Measurements from ENCODE around the gene ADAP1. TPM values are rescaled to one million over a fixed set of nuclear protein-coding genes. Genes with fewer than 3 reads are reported as not detected.

Gene ADAP1
- total and polyA plus RNA-seq, 2 of the 13 experiments (the other 11 are each of a cell fraction or from before 2014, with no cell fraction given) = 10.5 to 24.6 TPM

- TF ChIP-seq NPAS2 (CRISPR knock-in tag; IDR thresholded peaks at IDR 0.05; ENCODE audit: borderline replicate concordance) = no peak
- peak; percentile 41; the same call in 1 of the 2 replicates for TF ChIP-seq RARA (CRISPR knock-in tag; IDR thresholded peaks at IDR 0.05)
- peak; percentile 70 for TF ChIP-seq ZFY (CRISPR knock-in tag; IDR thresholded peaks at IDR 0.05)
- peak; percentile 59; the same call in 1 of the 2 replicates for TF ChIP-seq ETV5 (CRISPR knock-in tag; IDR thresholded peaks at IDR 0.05; ENCODE audit: borderline replicate concordance)
- no peak; the same call in 1 of the 2 replicates for TF ChIP-seq FOXJ3 (CRISPR knock-in tag; IDR thresholded peaks at IDR 0.05; ENCODE audit: borderline replicate concordance)
- TF ChIP-seq TCF12 (IDR thresholded peaks at IDR 0.05) = no peak
- no peak for TF ChIP-seq TCF12 (CRISPR knock-in tag; IDR thresholded peaks at IDR 0.05)
- TF ChIP-seq RERE (CRISPR knock-in tag; IDR thresholded peaks at IDR 0.05; ENCODE audit: low read depth) = no peak
- TF ChIP-seq CCDC6 (CRISPR knock-in tag; IDR thresholded peaks at IDR 0.05) = peak; percentile 91
- 0 out of 2 replicates have a peak, but pooled peaks have one; percentile 56 for TF ChIP-seq ZNF672 (CRISPR knock-in tag; IDR thresholded peaks at IDR 0.05)
- no peak for TF ChIP-seq PRPF4 (IDR thresholded peaks at IDR 0.05; ENCODE audit: low read depth, low read length, poor library complexity, severe bottlenecking)
- no peak for TF ChIP-seq ZNF484 (CRISPR knock-in tag; IDR thresholded peaks at IDR 0.05; ENCODE audit: borderline replicate concordance, low read depth)
- no peak for TF ChIP-seq GATA4 (IDR thresholded peaks at IDR 0.05; ENCODE audit: borderline replicate concordance, low read depth)
- no peak for TF ChIP-seq DDIT3 (CRISPR knock-in tag; IDR thresholded peaks at IDR 0.05)
- TF ChIP-seq CENPT (CRISPR knock-in tag; IDR thresholded peaks at IDR 0.05; ENCODE audit: low read depth) = peak; percentile 85; the same call in 1 of the 2 replicates
- no peak for TF ChIP-seq ZNF430 (CRISPR knock-in tag; IDR thresholded peaks at IDR 0.05)
- TF ChIP-seq MAF1 (CRISPR knock-in tag; IDR thresholded peaks at IDR 0.05; ENCODE audit: borderline replicate concordance) = no peak
- peak; percentile 85 for TF ChIP-seq SKI (IDR thresholded peaks at IDR 0.05; ENCODE audit: partially characterized antibody)
- TF ChIP-seq NRL (CRISPR knock-in tag; IDR thresholded peaks at IDR 0.05; ENCODE audit: borderline replicate concordance) = peak; percentile 36; the same call in 1 of the 2 replicates
- TF ChIP-seq KMT2A (CRISPR knock-in tag; IDR thresholded peaks at IDR 0.05) = peak; percentile 88
- peak; percentile 61 for TF ChIP-seq ZNF777 (CRISPR knock-in tag; IDR thresholded peaks at IDR 0.05)
- TF ChIP-seq SALL2 (CRISPR knock-in tag; IDR thresholded peaks at IDR 0.05) = peak; percentile 80
- no peak for TF ChIP-seq MBNL3 (CRISPR knock-in tag; conservative IDR thresholded peaks at IDR 0.05)
- TF ChIP-seq ZIK1 (CRISPR knock-in tag; IDR thresholded peaks at IDR 0.05; ENCODE audit: borderline replicate concordance, low read depth) = peak; percentile 87
- peak; percentile 84 for TF ChIP-seq PAWR (CRISPR knock-in tag; IDR thresholded peaks at IDR 0.05; ENCODE audit: borderline replicate concordance)
Observed at GRCh38 chr7:992709-993607, 38.5 kb upstream of the ADAP1 start (continued).
